22Rv1 (cell line): ENCODE measurements around the gene SHROOM2.

ENCODE experiments used
- ZFX ChIP-seq: fragments of 450-650 bp; IDR thresholded peaks from 2 replicates; pipeline ENCODE4 v1.6.1; 2017; ENCODE audit warnings: antibody characterized with exemption, borderline replicate concordance
- TF ChIP-seq, protein P1 (sequence below): fragments of 450-650 bp; IDR thresholded peaks from 2 replicates; pipeline ENCODE4 v1.5.1; 2017; ENCODE audit warnings: mild to moderate bottlenecking

DNA sequence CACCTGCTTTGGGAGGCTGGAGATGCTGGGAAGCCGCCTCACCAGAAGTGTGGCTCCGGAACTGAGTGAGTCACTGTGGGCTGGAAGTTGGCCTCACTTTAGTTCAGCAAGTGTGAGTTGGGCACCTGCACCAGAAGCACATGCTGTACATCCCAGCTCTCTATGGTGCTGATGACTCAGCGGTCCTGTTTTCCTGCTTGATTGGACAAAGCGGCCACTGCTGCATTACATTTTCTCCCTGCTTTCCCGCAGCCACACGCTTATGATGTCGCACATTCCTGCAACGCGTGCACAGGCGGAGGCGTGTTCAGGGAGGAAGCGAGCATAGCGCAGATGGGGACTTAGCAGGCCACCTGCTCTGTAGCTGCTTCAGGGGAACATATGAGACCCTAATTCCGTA, 154.2 kb downstream of the SHROOM2 start:
- TF ChIP-seq, protein P1, sequence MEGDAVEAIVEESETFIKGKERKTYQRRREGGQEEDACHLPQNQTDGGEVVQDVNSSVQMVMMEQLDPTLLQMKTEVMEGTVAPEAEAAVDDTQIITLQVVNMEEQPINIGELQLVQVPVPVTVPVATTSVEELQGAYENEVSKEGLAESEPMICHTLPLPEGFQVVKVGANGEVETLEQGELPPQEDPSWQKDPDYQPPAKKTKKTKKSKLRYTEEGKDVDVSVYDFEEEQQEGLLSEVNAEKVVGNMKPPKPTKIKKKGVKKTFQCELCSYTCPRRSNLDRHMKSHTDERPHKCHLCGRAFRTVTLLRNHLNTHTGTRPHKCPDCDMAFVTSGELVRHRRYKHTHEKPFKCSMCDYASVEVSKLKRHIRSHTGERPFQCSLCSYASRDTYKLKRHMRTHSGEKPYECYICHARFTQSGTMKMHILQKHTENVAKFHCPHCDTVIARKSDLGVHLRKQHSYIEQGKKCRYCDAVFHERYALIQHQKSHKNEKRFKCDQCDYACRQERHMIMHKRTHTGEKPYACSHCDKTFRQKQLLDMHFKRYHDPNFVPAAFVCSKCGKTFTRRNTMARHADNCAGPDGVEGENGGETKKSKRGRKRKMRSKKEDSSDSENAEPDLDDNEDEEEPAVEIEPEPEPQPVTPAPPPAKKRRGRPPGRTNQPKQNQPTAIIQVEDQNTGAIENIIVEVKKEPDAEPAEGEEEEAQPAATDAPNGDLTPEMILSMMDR: no peak
- no peak for TF ChIP-seq ZFX
